Measurements from ENCODE around the gene MDN1. TPM values are rescaled to one million over a fixed set of nuclear protein-coding genes. Genes with fewer than 3 reads are reported as not detected.

MDN1 gene
- total RNA-seq, 2 experiments from 2014 or later: 40.3 to 40.4 TPM

GRCh38 chr6:89703292-89703691 lies 116.3 kb downstream of the MDN1 start:
- peaks cover 71% of the 10 kb centered on the region for H3K36me3 ChIP-seq (ENCODE audit: insufficient read depth, low read length)
- ATAC-seq (ENCODE audit: poor library complexity) (no peak), DNase-seq (no peak)
- intact Hi-C loops (cut with DNase I, micrococcal nuclease): no loop called here
- H3K4me1 ChIP-seq (ENCODE audit: insufficient read depth, low read length): no peaks in the 10 kb centered on the region
- H3K27ac ChIP-seq (ENCODE audit: low read depth in 1 of 2, low read length in 2 of 2): no peak overlapping the region
- Mint-ChIP-seq H3K27me3 (no peaks in the 10 kb centered on the region), H3K27ac (no peak overlapping the region), H3K36me3 (ENCODE audit: low read depth) (peaks cover 91% of the 10 kb centered on the region), H3K9me3 (no peaks in the 10 kb centered on the region), H3K4me1 (ENCODE audit: low read depth) (no peaks in the 10 kb centered on the region), H3K4me3 (no peak overlapping the region)
- no peaks in the 10 kb centered on the region for H3K9me3 ChIP-seq (ENCODE audit: control insufficient read depth in 1 of 2, insufficient read depth in 1 of 2, low read length in 2 of 2)
- CTCF ChIA-PET: no interaction called here
- no peaks in the 10 kb centered on the region for H3K27me3 ChIP-seq (ENCODE audit: control insufficient read depth in 1 of 2, insufficient read depth in 2 of 2, low read length in 2 of 2)
- no peak overlapping the region for H3K4me3 ChIP-seq (ENCODE audit: low read length)
- no peak for TF ChIP-seq CTCF (IDR thresholded peaks at IDR 0.05)
- POLR2A ChIA-PET: no interaction called here

- intact Hi-C loops (cut with DNase I, micrococcal nuclease): no loop called here
- Histone ChIP-seq H3K4me3 (ENCODE audit: low read length) (no peak overlapping the region), H3K4me1 (ENCODE audit: insufficient read depth, low read length) (no peaks in the 10 kb centered on the region), H3K9me3 (ENCODE audit: control insufficient read depth in 1 of 2, insufficient read depth in 1 of 2, low read length in 2 of 2) (no peaks in the 10 kb centered on the region), H3K27ac (ENCODE audit: low read depth in 1 of 2, low read length in 2 of 2) (no peak overlapping the region), H3K27me3 (ENCODE audit: control insufficient read depth in 1 of 2, insufficient read depth in 2 of 2, low read length in 2 of 2) (no peaks in the 10 kb centered on the region), H3K36me3 (ENCODE audit: insufficient read depth, low read length) (peaks cover 66% of the 10 kb centered on the region)
- no peak overlapping the region for H3K4me3 Mint-ChIP-seq
- no peak for DNase-seq
- ATAC-seq (ENCODE audit: poor library complexity): no peak
- no peak overlapping the region for H3K27ac Mint-ChIP-seq
- peaks cover 90% of the 10 kb centered on the region for H3K36me3 Mint-ChIP-seq (ENCODE audit: low read depth)
- no peaks in the 10 kb centered on the region for H3K4me1 Mint-ChIP-seq (ENCODE audit: low read depth)
- H3K9me3 Mint-ChIP-seq: no peaks in the 10 kb centered on the region
- POLR2A ChIA-PET: no interaction called here
- no peak for TF ChIP-seq CTCF (IDR thresholded peaks at IDR 0.05)
- CTCF ChIA-PET: no interaction called here
- no peaks in the 10 kb centered on the region for H3K27me3 Mint-ChIP-seq
Observed at GRCh38 chr6:89702349-89702748, 117.2 kb downstream of the MDN1 start.

GRCh38 chr6:89695667-89696066 lies 123.9 kb downstream of the MDN1 start:
- CTCF ChIA-PET: no interaction called here
- H3K4me1 ChIP-seq (ENCODE audit: insufficient read depth, low read length): peaks cover 1% of the 10 kb centered on the region
- H3K27me3 ChIP-seq (ENCODE audit: control insufficient read depth in 1 of 2, insufficient read depth in 2 of 2, low read length in 2 of 2): no peaks in the 10 kb centered on the region
- peaks cover 97% of the 10 kb centered on the region for H3K36me3 Mint-ChIP-seq (ENCODE audit: low read depth)
- no peak overlapping the region for H3K27ac Mint-ChIP-seq
- no peaks in the 10 kb centered on the region for H3K9me3 Mint-ChIP-seq
- POLR2A ChIA-PET: no interaction called here
- H3K4me1 Mint-ChIP-seq (ENCODE audit: low read depth): peaks cover 6% of the 10 kb centered on the region
- H3K4me3 ChIP-seq (ENCODE audit: low read length): no peak overlapping the region
- ATAC-seq (ENCODE audit: poor library complexity) (no peak), DNase-seq (no peak)
- no peaks in the 10 kb centered on the region for H3K9me3 ChIP-seq (ENCODE audit: control insufficient read depth in 1 of 2, insufficient read depth in 1 of 2, low read length in 2 of 2)
- H3K27me3 Mint-ChIP-seq: no peaks in the 10 kb centered on the region
- peaks cover 84% of the 10 kb centered on the region for H3K36me3 ChIP-seq (ENCODE audit: insufficient read depth, low read length)
- no peak overlapping the region for H3K27ac ChIP-seq (ENCODE audit: low read depth in 1 of 2, low read length in 2 of 2)
- H3K4me3 Mint-ChIP-seq: no peak overlapping the region
- TF ChIP-seq CTCF (IDR thresholded peaks at IDR 0.05): no peak
- intact Hi-C loops (cut with DNase I, micrococcal nuclease): no loop called here

All from CD4-positive, alpha-beta T cell (primary cell).